HG03442 (cell line): ENCODE measurements around the gene ZNF598.
"Not testable (repeated sequence)": the region's sequence is repeated elsewhere in the genome, so short reads cannot be mapped to it uniquely, and the experiment has no call there.

ENCODE experiments used
- ATAC-seq: cut with Tn5 transposase; IDR thresholded peaks from one replicate; pipeline ENCODE4 v1.9.1; 2021; ENCODE audit warnings: mild to moderate bottlenecking, moderate library complexity; ENCODE audit not compliant: unreplicated experiment

ZNF598 gene

DNA sequence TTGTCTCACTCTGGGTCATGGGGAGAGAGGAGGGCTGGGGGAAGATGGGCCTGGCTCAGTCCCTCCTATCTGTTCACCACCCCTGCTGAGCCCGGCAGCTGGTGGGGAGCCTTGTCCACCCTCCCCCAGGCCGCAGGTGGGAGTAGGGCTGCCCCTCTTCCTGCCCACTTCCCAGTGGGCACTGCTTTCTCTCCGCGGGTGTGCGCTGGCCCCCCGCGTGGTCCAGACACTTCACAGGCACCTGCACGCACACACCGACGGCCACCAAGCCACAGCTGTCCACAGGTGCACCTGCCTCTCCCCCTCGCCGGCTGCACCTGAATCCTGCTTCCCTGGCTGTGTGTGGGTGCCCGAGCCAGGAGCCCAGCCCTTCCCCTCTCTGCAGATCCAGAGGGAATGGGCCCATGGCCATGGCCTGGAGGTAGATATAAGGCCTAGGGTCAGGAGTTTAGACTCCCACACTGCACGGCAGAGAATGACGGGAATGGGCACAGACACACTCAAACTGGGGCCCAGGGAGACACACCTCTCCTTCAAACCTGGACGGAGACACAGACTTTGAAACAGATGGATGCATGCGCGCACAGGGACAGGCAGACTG is 19.1 kb upstream of the ZNF598 start:
- ATAC-seq: no peak

DNA sequence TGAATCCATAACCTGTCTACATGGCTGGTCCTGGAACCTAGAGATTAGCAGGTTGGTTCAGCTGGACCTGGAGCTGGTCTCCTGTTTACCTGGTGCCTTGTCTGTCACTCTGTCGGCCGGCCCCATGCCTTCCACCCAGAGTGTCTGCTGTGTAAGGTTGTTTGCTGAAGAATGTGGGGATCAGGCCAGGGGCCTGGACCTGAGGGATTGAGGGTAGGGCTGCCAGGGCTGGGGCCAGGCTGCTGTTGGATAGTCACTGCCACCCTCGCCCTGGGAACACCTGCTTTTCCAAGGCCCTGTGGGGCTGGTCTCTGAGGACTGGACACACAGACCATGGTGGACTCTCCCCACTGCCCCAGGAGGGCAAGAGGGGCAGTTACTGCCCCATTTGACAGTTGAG is 18.5 kb upstream of the ZNF598 start:
- no peak for ATAC-seq

GRCh38 chr16:2027024-2028010 is 17.7 kb upstream of the ZNF598 start:
- ATAC-seq: no peak

- no peak for ATAC-seq
These were observed 16.9 kb upstream of the ZNF598 start, which contains the start of gene NHERF2 for GRCh38 chr16:2026461-2027023. Gene NHERF2 (plus strand): TSS chr16:2026902. CDS start chr16:2027006, 104 bp downstream.

DNA sequence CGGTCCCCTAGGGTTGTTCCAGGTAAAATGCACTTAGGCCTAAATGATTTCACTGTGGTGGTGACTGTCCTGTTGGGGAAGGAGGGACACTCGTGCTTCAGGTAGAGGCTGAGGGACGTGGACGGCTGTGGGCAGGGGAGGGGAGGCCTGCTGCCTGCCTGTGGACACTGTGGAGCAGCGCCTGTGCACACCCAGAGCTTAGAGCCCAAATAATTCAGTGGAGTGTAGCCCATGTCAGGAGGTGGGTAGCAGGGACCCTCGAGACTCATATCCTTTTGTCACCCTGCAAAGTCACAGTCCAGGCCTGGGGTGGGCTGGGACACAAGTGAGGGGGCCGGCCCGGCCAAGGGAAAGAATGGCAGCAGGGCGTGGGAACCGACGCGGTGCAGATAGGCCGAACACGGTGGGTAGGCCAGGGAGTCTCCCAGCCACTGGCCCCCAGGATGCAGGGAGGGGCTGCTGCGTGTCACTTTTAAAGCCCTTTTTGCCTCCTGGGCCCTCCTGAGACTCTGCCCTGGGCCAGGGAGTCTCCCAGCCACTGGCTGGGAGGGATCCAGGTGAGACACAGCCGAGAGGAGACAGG is 16.3 kb upstream of the ZNF598 start:
- no peak for ATAC-seq

GRCh38 chr16:2025251-2025650 is 15.6 kb upstream of the ZNF598 start:
- ATAC-seq: no peak

GRCh38 chr16:2024032-2024420 is 14.4 kb upstream of the ZNF598 start:
- no peak for ATAC-seq

DNA sequence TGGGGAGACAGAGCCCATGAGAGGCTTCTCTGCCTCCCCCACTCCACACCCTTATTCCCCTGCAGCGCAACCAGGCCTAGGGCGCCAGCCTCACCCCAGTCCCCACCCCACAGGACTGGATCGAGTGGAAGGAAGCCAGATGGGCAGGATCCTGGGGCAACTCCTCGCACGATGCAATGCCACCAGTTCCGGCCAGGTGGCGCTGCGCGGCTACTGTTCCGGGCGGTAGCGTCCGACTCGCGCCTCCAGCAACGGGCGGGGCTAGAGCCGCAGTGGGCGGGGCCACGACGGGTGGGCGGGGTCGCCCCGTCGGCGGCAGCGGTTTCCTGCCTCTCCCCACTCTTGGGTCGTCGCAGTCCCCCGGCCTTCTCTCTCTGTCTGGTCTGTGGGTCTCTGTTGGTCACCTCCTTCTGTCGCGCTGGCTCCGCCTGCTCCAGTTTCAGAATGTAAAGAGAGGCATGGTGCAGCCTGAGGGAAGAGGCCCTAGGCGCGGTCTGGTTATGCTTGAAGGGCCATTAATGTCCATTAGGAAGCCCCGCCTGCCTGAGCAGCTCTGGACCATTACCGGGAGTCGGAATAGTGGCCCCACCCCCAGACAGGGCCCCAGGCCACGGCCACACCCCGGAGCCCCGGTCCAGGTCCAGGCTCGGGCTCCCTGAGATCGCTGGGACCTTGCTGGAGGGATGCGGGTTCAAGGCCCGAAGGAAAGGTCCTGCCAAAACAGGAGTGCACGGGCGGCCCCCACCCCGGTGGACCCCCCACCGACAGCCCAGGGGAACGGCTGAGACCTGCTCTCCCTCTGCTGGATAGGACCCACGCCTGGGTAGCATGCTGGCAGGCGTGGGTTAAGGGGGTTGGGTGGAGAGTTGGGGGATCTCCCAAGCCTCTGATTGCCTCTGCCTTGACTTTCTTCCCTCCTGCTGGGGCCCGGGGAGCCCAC is 13.7 kb upstream of the ZNF598 start:
- peak; percentile 66 for ATAC-seq

GRCh38 chr16:2022723-2023091 is 13.1 kb upstream of the ZNF598 start:
- ATAC-seq: no peak

- no peak for ATAC-seq
These were observed 10.6 kb upstream of the ZNF598 start for GRCh38 chr16:2019921-2020831.

- ATAC-seq: no peak
These were observed 9.9 kb upstream of the ZNF598 start, which contains the start of gene NPW for GRCh38 chr16:2019518-2019920. Gene NPW (plus strand): TSS chr16:2019785.

- no peak for ATAC-seq
These were observed 6.8 kb upstream of the ZNF598 start for GRCh38 chr16:2016407-2016922.

DNA sequence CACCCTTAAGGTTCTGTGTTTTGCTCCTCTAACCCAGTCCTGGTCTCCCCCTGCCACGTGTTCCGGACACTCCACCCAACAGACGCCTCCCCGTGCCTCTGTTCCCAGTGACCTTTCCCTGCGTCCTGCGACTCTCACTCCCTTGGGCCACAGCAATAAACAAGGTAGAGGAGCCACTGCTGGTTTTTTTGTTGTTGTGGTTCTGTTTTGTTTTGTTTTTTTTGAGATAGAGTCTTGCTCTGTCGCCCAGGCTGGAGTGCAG is 6.3 kb upstream of the ZNF598 start:
- ATAC-seq: no peak

- no peak for ATAC-seq
These were observed 5.7 kb upstream of the ZNF598 start for GRCh38 chr16:2015117-2015946.

GRCh38 chr16:2013527-2013926 is 3.9 kb upstream of the ZNF598 start:
- no peak for ATAC-seq

- ATAC-seq: not testable (repeated sequence)
These were observed 2.1 kb upstream of the ZNF598 start for GRCh38 chr16:2011726-2012125.

DNA sequence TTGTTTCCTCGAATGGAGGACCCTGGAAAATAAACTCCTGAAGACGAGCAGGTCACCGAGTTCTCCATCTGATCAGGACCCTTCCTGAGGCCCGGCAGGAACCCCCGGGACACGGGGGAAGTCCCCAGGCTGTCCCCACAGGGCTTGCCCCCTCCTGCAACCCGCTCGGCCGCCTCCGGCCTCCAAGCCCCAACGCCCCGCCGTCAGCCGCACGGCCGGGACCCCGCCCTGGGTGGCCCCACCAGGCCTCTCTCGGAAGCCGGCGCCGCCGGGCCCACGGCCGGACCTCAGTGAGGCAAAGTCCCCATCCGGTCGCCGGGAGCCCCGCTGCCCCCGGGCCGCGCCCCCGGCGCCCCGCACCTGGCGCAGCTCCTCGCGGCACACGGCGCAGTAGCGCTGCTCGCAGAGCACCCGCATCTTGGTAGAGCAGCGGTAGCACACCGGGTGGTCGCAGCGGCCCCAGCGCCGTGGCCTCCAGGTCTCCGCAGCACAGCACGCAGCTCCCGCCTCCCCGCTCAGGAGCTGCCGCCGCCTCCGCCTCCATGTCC is 383 bp downstream of the ZNF598 start:
- peak; percentile 28 for ATAC-seq

GRCh38 chr16:2008631-2009163 is 924 bp downstream of the ZNF598 start:
- no peak for ATAC-seq
